ENCODE measurements around the gene CFAP45.

GRCh38 chr1:159880430-159880829, 19.5 kb downstream of the CFAP45 start:
- no peak for TF ChIP-seq CTCF (IDR thresholded peaks at IDR 0.05)
- no peak for TF ChIP-seq POLR2A (IDR thresholded peaks at IDR 0.05)
